Neuronal stem cell (in vitro differentiated cells): ENCODE measurements around the gene PRODH.
"Not testable (repeated sequence)": the region's sequence is repeated elsewhere in the genome, so short reads cannot be mapped to it uniquely, and the experiment has no call there.

Experiments used
- DNase-seq: peaks from one replicate; pipeline ENCODE4 v3.0.0-alpha.2; 2013; ENCODE audit warnings: low spot score
- H2AFZ ChIP-seq: one replicate; pipeline ENCODE4 v1.6.1; 2013; ENCODE audit warnings: mild to moderate bottlenecking, low read length, inconsistent platforms
- H2AK5ac ChIP-seq: 2 replicates; pipeline ENCODE4 v1.6.1; 2013; ENCODE audit warnings: low read depth, mild to moderate bottlenecking, inconsistent platforms, low read length, moderate library complexity, mixed read lengths
- H2BK120ac ChIP-seq: 2 replicates; pipeline ENCODE4 v1.6.1; 2013; ENCODE audit warnings: low read depth, mild to moderate bottlenecking, inconsistent platforms, low read length, moderate library complexity, mixed read lengths
- H2BK12ac ChIP-seq: one replicate; pipeline ENCODE4 v1.6.1; 2013; ENCODE audit warnings: low read length, inconsistent platforms
- H2BK15ac ChIP-seq: 2 replicates; pipeline ENCODE4 v1.6.1; 2013; ENCODE audit warnings: mild to moderate bottlenecking, low read length, inconsistent platforms, mixed read lengths
- H2BK5ac ChIP-seq: one replicate; pipeline ENCODE4 v1.6.1; 2013; ENCODE audit warnings: inconsistent platforms, mild to moderate bottlenecking, low read length, moderate library complexity
- H3K14ac ChIP-seq: one replicate; pipeline ENCODE4 v1.6.1; 2013; ENCODE audit warnings: low read length, inconsistent platforms
- H3K18ac ChIP-seq: 2 replicates; pipeline ENCODE4 v1.6.1; 2013; ENCODE audit warnings: low read length, inconsistent platforms
- H3K23ac ChIP-seq: 2 replicates; pipeline ENCODE4 v1.6.1; 2013; ENCODE audit warnings: low read depth, mild to moderate bottlenecking, mixed read lengths, low read length, inconsistent platforms; ENCODE audit not compliant: poor library complexity
- H3K27ac ChIP-seq: replicated peaks from 3 replicates; pipeline ENCODE4 v1.5.1; 2013; ENCODE audit warnings: low read length, inconsistent platforms
- H3K27me3 ChIP-seq, 3 experiments: 2 replicates each; pipeline ENCODE4 v1.6.1; 2013; ENCODE audit warnings: low read length in 3 of 3, mild to moderate bottlenecking in 2 of 3, inconsistent platforms in 1 of 3, low read depth in 1 of 3, mixed read lengths in 1 of 3, moderate library complexity in 1 of 3; ENCODE audit not compliant: control insufficient read depth in 3 of 3, insufficient read depth in 3 of 3
- H3K36me3 ChIP-seq, 2 donors: replicated peaks in 1 of 2; 2 replicates each; pipeline ENCODE4 v1.6.1; 2013; ENCODE audit warnings: low read length in 2 of 2; ENCODE audit not compliant: control insufficient read depth in 2 of 2, insufficient read depth in 2 of 2
- H3K4ac ChIP-seq: 2 replicates; pipeline ENCODE4 v1.6.1; 2013; ENCODE audit warnings: inconsistent platforms, mild to moderate bottlenecking, low read length, moderate library complexity
- H3K4me1 ChIP-seq, 2 donors: 1 replicate in 1 of 2; 2 replicates in 1 of 2; pipeline ENCODE4 v1.6.1; 2013; ENCODE audit warnings: low read length in 2 of 2, low read depth in 1 of 2; ENCODE audit not compliant: control insufficient read depth in 2 of 2, insufficient read depth in 1 of 2
- H3K4me2 ChIP-seq: one replicate; pipeline ENCODE4 v1.6.1; 2013; ENCODE audit warnings: mild to moderate bottlenecking, low read length, inconsistent platforms; ENCODE audit not compliant: insufficient read depth, poor library complexity, severe bottlenecking
- H3K4me3 ChIP-seq, 2 donors: 2 replicates each; pipeline ENCODE4 v1.5.1; 2013; ENCODE audit warnings: low read length in 2 of 2, mild to moderate bottlenecking in 2 of 2, inconsistent platforms in 1 of 2, moderate library complexity in 1 of 2
- H3K79me1 ChIP-seq: one replicate; pipeline ENCODE4 v1.6.1; 2013; ENCODE audit warnings: low read depth, mild to moderate bottlenecking, inconsistent platforms, low read length, moderate library complexity
- H3K9ac ChIP-seq: one replicate; pipeline ENCODE4 v1.6.1; 2013; ENCODE audit warnings: mild to moderate bottlenecking, low read depth, low read length, inconsistent platforms; ENCODE audit not compliant: poor library complexity
- H3K9me3 ChIP-seq, 2 donors: replicated peaks in 1 of 2; 2 replicates each; pipeline versions ENCODE3 to v1.6.1; 2013; ENCODE audit warnings: low read length in 2 of 2, mild to moderate bottlenecking in 2 of 2, inconsistent platforms in 1 of 2, low read depth in 1 of 2, mixed read lengths in 1 of 2, moderate library complexity in 1 of 2; ENCODE audit not compliant: control insufficient read depth in 2 of 2, insufficient read depth in 1 of 2
- H4K8ac ChIP-seq: one replicate; pipeline ENCODE4 v1.6.1; 2013; ENCODE audit warnings: low read depth, mild to moderate bottlenecking, inconsistent platforms, low read length, moderate library complexity
- H4K91ac ChIP-seq: one replicate; pipeline ENCODE4 v1.6.1; 2013; ENCODE audit warnings: low read length, low read depth, mild to moderate bottlenecking, inconsistent platforms; ENCODE audit not compliant: poor library complexity
- WGBS, 2 donors: extraction: QIAGEN DNeasy Blood & Tissue Kit; methylation state at CpG; one replicate each; pipeline ENCODE4 v1.1.7; 2013; ENCODE audit warnings: missing lambda C conversion rate in 2 of 2, mixed read lengths in 1 of 2; ENCODE audit not compliant: insufficient read length in 2 of 2, insufficient replicate concordance in 1 of 2; ENCODE audit errors: extremely low coverage in 2 of 2; 5-methylcytosine and 5-hydroxymethylcytosine counted together

PRODH gene

GRCh38 chr22:18970948-18971315, 34.8 kb upstream of the PRODH start:
- no peak overlapping the region for H4K91ac ChIP-seq
- H3K18ac ChIP-seq = peak overlapping the region; percentile 96
- H2BK120ac ChIP-seq = no peak overlapping the region
- H2BK15ac ChIP-seq = peak overlapping the region; percentile 67
- DNase-seq = no peak
- H3K79me1 ChIP-seq = peaks cover 11% of the 10 kb centered on the region
- peak overlapping the region; percentile 93 for H3K4me2 ChIP-seq
- H3K27ac ChIP-seq = no peak overlapping the region
- no peak overlapping the region for H2BK12ac ChIP-seq
- no peaks in the 10 kb centered on the region for H3K27me3 ChIP-seq
- peak overlapping the region; percentile 70 for H2AK5ac ChIP-seq
- H3K14ac ChIP-seq = no peak overlapping the region
- H3K4me3 ChIP-seq = peak overlapping the region; percentile 61 to 94
- no peaks in the 10 kb centered on the region for H3K36me3 ChIP-seq
- H2AFZ ChIP-seq = peak overlapping the region; percentile 93
- no peak overlapping the region for H3K4ac ChIP-seq
- H3K9me3 ChIP-seq = no peaks in the 10 kb centered on the region
- H3K23ac ChIP-seq = peak overlapping the region; percentile 80
- peak overlapping the region; percentile 88 for H3K9ac ChIP-seq
- H2BK5ac ChIP-seq = no peak overlapping the region
- WGBS, 2 donors = no CpG with 5 or more reads among the region's 28 CpGs
- H3K4me1 ChIP-seq = peaks cover 16 to 23% of the 10 kb centered on the region in 2 donors
- H4K8ac ChIP-seq = peak overlapping the region; percentile 43

GRCh38 chr22:18970176-18970947, 34.3 kb upstream of the PRODH start:
- no peak overlapping the region for H4K8ac ChIP-seq
- H3K27ac ChIP-seq = no peak overlapping the region
- H2BK120ac ChIP-seq = no peak overlapping the region
- no CpG with 5 or more reads among the region's 94 CpGs for WGBS, 2 donors
- H2BK12ac ChIP-seq = no peak overlapping the region
- peak; percentile 49 for DNase-seq
- H2AK5ac ChIP-seq = no peak overlapping the region
- no peak overlapping the region for H4K91ac ChIP-seq
- peaks cover 16 to 23% of the 10 kb centered on the region in 2 donors for H3K4me1 ChIP-seq
- H3K9ac ChIP-seq = peak overlapping the region; percentile 94
- H3K36me3 ChIP-seq = no peaks in the 10 kb centered on the region
- H2BK5ac ChIP-seq = no peak overlapping the region
- H3K27me3 ChIP-seq = no peaks in the 10 kb centered on the region
- H2BK15ac ChIP-seq = peak overlapping the region; percentile 49
- peak overlapping the region; percentile 80 for H3K23ac ChIP-seq
- H3K9me3 ChIP-seq = no peaks in the 10 kb centered on the region
- H3K4me3 ChIP-seq = peak overlapping the region; percentile 61 to 94
- H3K4ac ChIP-seq = no peak overlapping the region
- H2AFZ ChIP-seq = peak overlapping the region; percentile 93
- H3K4me2 ChIP-seq = peak overlapping the region; percentile 93
- peak overlapping the region; percentile 96 for H3K18ac ChIP-seq
- H3K79me1 ChIP-seq = peaks cover 11% of the 10 kb centered on the region
- H3K14ac ChIP-seq = peak overlapping the region; percentile 97

GRCh38 chr22:18969158-18969942, 33.3 kb upstream of the PRODH start:
- H2BK5ac ChIP-seq, H3K27ac ChIP-seq, DNase-seq, H3K36me3 ChIP-seq, H3K27me3 ChIP-seq, H3K9ac ChIP-seq, H3K14ac ChIP-seq, H2BK120ac ChIP-seq, H3K9me3 ChIP-seq, H4K8ac ChIP-seq, H3K4ac ChIP-seq, H3K4me2 ChIP-seq, H4K91ac ChIP-seq: not testable (repeated sequence)
- Histone ChIP-seq H3K4me3 (peak overlapping the region in 1 of 2 donors; percentile 61), H2BK15ac (peak overlapping the region; percentile 96), H2AK5ac (peak overlapping the region; percentile 81), H2AFZ (peak overlapping the region; percentile 72), H2BK12ac (peak overlapping the region; percentile 73), H3K79me1 (peaks cover 11% of the 10 kb centered on the region), H3K23ac (peak overlapping the region; percentile 92), H3K18ac (peak overlapping the region; percentile 87), H3K4me1 (peaks cover 16 to 23% of the 10 kb centered on the region in 2 donors)
- no CpG with 5 or more reads among the region's 14 CpGs for WGBS, 2 donors
